ENCODE results near the gene RYK. TPM values are rescaled to one million over a fixed set of nuclear protein-coding genes. Genes with fewer than 3 reads are reported as not detected.

RYK gene
- total and polyA plus RNA-seq, 2 donors (not counting 3 experiments of a cell fraction or from before 2014, with no cell fraction given) = 23.8 to 48.3 TPM

DNA sequence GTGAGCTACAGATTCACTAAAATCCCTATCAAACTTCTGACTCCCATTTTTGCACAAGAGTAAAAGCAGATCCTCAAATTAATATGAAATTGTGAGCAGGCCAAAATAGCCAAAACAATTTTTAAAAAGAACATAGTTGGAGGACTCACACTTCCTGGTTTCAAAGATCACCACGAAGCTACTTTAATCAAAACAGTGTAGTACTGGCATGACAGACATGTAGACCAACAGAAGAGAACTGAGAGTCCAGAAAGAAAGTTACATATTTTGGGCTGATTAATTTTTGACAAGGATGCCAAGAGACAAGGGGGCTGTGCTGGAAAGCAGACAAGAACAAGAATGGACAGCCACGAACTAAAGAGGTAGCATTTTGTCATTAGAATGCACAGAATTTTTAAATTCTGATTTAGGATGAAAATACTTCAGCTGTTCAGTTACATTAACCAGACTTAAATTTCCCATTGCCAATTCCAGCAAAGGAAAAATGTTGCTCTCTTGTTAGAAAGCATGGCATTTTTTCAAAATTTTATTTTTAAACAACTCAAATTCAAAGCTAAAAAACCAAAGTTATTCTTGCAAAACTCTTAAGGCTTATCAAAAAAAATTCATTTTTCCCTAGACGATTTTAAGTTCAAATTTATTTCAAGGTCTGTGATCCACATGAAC is 14.0 kb downstream of the RYK start:
- BruUV-seq (replicated peaks) = no TSS peak
- POLR2A ChIA-PET = no interaction called here

More for the DNA sequence above, 14.0 kb downstream of the RYK start:
- Histone ChIP-seq H4K20me1 (replicated peaks; ENCODE audit: control insufficient read depth, extremely low read depth, insufficient read depth, low read length) (peaks cover 32% of the 10 kb centered on the region), H3K4me2 (ENCODE audit: insufficient read depth, low read length) (no peak overlapping the region), H3K27me3 (ENCODE audit: control insufficient read depth in 2 of 2, insufficient read depth in 2 of 2, low read length in 2 of 2) (no peaks in the 10 kb centered on the region), H3K9me1 (replicated peaks; ENCODE audit: control insufficient read depth, extremely low read depth, insufficient read depth, low read length) (no peaks in the 10 kb centered on the region), H3K4me1 (ENCODE audit: control insufficient read depth, extremely low read depth, insufficient read depth, low read length) (peaks cover 11% of the 10 kb centered on the region), H2AFZ (ENCODE audit: low read depth, low read length) (no peak overlapping the region), H3K27ac (ENCODE audit: insufficient read depth, low read depth, low read length) (no peak overlapping the region), H3K9ac (replicated peaks; ENCODE audit: extremely low read depth, insufficient read depth, low read length) (no peak overlapping the region), H3K9me3 (replicated peaks; ENCODE audit: control insufficient read depth, insufficient read depth, low read length) (no peaks in the 10 kb centered on the region), H3K36me3 (ENCODE audit: control insufficient read depth in 2 of 2, extremely low read depth in 1 of 2, insufficient read depth in 2 of 2, low read length in 2 of 2) (no peaks in the 10 kb centered on the region), H3K79me2 (ENCODE audit: control insufficient read depth, insufficient read depth, low read length) (peaks cover 88% of the 10 kb centered on the region), H3K4me3 (replicated peaks in 1 of 3; ENCODE audit: insufficient read depth in 1 of 3, low read depth in 1 of 3, low read length in 3 of 3) (no peak overlapping the region)
- intact Hi-C loops (cut with micrococcal nuclease) (no loop called here), dilution Hi-C loops (cut with MboI; ENCODE audit: extremely low pct_ligation_motif_present, low sequenced_read_pairs) (no loop called here)
- no peak for DNase-seq (ENCODE audit: low read depth, low spot score)
- TF ChIP-seq MYC (IDR thresholded peaks at IDR 0.05; ENCODE audit: low read depth, low read length) = no peak
- TF ChIP-seq FOS (IDR thresholded peaks at IDR 0.05; ENCODE audit: borderline replicate concordance, insufficient read depth, low read length) = no peak
- TF ChIP-seq POLR2A (IDR thresholded peaks at IDR 0.05; ENCODE audit: low read depth, low read length) = no peak
- TF ChIP-seq GATA2 (IDR thresholded peaks at IDR 0.05; ENCODE audit: insufficient read depth, insufficient read length, low read depth, low read length) = no peak
- TF ChIP-seq, protein P1, sequence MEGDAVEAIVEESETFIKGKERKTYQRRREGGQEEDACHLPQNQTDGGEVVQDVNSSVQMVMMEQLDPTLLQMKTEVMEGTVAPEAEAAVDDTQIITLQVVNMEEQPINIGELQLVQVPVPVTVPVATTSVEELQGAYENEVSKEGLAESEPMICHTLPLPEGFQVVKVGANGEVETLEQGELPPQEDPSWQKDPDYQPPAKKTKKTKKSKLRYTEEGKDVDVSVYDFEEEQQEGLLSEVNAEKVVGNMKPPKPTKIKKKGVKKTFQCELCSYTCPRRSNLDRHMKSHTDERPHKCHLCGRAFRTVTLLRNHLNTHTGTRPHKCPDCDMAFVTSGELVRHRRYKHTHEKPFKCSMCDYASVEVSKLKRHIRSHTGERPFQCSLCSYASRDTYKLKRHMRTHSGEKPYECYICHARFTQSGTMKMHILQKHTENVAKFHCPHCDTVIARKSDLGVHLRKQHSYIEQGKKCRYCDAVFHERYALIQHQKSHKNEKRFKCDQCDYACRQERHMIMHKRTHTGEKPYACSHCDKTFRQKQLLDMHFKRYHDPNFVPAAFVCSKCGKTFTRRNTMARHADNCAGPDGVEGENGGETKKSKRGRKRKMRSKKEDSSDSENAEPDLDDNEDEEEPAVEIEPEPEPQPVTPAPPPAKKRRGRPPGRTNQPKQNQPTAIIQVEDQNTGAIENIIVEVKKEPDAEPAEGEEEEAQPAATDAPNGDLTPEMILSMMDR (IDR thresholded peaks at IDR 0.05; ENCODE audit: extremely low read depth in 1 of 2, insufficient read depth in 1 of 2, low read depth in 1 of 2, low read length in 2 of 2) = no peak
- TF ChIP-seq EZH2 (IDR thresholded peaks at IDR 0.05; ENCODE audit: borderline replicate concordance, low read depth, low read length, severe bottlenecking) = no peak
- TF ChIP-seq, protein P2, sequence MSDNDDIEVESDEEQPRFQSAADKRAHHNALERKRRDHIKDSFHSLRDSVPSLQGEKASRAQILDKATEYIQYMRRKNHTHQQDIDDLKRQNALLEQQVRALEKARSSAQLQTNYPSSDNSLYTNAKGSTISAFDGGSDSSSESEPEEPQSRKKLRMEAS (IDR thresholded peaks at IDR 0.05; ENCODE audit: insufficient read depth, insufficient read length) = no peak
- no peak for TF ChIP-seq POLR2AphosphoS5 (IDR thresholded peaks at IDR 0.05; ENCODE audit: insufficient read depth, low read depth, low read length)
- no peak for TF ChIP-seq JUN (IDR thresholded peaks at IDR 0.05; ENCODE audit: borderline replicate concordance, insufficient read depth, insufficient read length, low read depth)
- no peak for FAIRE-seq
- CTCF ChIA-PET = interaction anchor here (0.6 to 4.5 kb wide), 10 partner anchors 9 to 307 kb away, joined by 3 to 27 read pairs (median 4); partner anchors contain the start of gene RYK

Data from endothelial cell of umbilical vein (primary cell).